ENCODE measurements around the gene KRTAP4-8. TPM values are rescaled to one million over a fixed set of nuclear protein-coding genes. Genes with fewer than 3 reads are reported as not detected.
"Not testable (repeated sequence)": the region's sequence is repeated elsewhere in the genome, so short reads cannot be mapped to it uniquely, and the experiment has no call there.

KRTAP4-8 gene
- total RNA-seq, 1 donor from 2014 or later, result not detected

DNA sequence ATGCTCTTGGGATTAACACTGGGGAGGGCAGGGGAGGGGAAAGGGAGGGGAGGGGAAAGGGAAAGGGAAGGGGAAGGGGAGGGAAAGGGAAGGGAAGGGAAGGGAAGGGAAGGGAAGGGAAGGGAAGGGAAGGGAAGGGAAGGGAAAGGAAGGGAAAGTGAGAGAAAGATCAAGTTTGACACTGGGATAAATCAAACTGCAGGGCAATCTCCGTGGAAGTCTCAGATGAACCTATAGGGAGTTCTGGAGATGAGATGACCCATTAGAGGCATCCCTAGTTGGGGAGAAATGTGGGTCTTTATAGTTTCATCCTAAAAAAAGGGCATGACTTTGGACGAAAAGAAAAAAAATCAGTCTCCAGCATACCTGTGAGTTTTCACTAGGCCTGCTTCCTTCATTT is 23.8 kb upstream of the KRTAP4-8 start:
- intact Hi-C loops (cut with DNase I), result no loop called here

DNA sequence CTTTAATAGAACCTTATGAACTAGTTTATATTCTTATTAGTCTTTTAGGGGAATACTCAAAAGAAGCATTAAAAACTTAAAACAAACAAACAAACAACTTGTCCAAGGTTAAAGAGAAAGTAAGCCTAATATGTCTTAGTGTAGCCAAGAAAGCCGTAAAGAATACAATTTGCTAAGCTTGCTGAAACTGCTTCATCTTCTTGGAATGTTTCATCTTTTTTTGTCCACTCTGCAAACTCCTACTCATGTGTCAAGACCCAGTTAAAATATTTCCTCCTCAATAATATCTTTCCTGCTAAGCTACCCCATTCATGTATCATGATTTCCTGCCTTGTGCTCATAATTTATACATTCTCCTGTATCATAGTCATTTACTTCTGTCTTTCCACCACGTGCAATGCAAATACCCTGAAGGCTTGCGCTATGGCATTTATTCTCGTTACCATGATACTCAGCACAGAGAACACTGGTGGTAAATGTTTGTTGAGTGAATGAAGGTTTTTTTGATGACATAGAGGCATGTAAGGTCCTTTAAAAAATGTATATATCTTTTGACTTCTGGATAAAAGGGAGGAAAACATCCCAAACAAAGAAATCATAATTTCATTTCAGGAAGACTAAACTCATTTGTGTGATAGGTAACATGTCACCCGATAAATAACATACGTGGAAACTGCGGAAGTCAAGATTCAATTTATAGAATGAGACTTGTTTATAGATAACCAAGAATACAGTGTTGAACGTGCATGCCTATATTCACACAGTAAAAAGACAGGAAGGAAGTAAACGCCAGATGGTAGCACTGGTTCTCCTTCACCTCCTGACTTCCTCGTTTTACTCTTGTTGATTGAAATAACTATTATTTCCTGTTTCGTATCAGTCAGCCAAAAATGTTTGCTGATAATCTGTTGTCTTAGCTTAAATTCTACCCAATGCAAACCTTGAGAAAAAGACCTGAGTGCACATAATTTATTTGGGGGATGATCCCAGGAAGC is 22.1 kb upstream of the KRTAP4-8 start:
- DNase-seq; intact Hi-C loops (cut with DNase I); ATAC-seq; H3K4me1 ChIP-seq; H3K36me3 ChIP-seq; H3K4me3 ChIP-seq; H3K9me3 ChIP-seq; H3K27me3 ChIP-seq; H3K27ac ChIP-seq: not testable (repeated sequence)

More for the DNA sequence above, 23.8 kb upstream of the KRTAP4-8 start:
- Histone ChIP-seq H3K27ac (no peak overlapping the region), H3K4me3 (no peak overlapping the region), H3K9me3 (no peaks in the 10 kb centered on the region), H3K27me3 (no peaks in the 10 kb centered on the region), H3K4me1 (no peaks in the 10 kb centered on the region), H3K36me3 (no peaks in the 10 kb centered on the region)
- ATAC-seq (no peak), DNase-seq (no peak)
- TF ChIP-seq, protein P1, sequence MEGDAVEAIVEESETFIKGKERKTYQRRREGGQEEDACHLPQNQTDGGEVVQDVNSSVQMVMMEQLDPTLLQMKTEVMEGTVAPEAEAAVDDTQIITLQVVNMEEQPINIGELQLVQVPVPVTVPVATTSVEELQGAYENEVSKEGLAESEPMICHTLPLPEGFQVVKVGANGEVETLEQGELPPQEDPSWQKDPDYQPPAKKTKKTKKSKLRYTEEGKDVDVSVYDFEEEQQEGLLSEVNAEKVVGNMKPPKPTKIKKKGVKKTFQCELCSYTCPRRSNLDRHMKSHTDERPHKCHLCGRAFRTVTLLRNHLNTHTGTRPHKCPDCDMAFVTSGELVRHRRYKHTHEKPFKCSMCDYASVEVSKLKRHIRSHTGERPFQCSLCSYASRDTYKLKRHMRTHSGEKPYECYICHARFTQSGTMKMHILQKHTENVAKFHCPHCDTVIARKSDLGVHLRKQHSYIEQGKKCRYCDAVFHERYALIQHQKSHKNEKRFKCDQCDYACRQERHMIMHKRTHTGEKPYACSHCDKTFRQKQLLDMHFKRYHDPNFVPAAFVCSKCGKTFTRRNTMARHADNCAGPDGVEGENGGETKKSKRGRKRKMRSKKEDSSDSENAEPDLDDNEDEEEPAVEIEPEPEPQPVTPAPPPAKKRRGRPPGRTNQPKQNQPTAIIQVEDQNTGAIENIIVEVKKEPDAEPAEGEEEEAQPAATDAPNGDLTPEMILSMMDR (IDR thresholded peaks at IDR 0.05), result no peak

DNA sequence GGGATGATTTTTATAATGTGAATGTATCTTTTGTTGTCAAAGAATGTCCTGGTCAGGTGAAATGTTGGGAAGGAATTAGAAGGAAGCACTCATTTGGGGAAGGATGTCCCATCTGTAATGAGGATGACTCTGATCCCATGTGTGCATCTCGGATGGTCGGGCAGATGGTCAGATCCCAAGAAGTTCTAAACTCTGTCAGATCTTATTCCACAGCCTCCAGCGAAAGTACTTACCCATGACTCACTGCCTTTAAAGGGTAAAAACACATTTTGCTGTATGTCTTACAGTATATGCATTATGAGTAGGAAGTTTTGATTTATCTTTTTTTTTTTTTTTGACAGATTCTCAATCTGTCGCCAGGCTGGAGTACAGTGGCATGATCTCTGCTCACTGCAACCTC is 20.8 kb upstream of the KRTAP4-8 start:
- no peak for DNase-seq
- Histone ChIP-seq H3K27me3 (no peaks in the 10 kb centered on the region), H3K27ac (no peak overlapping the region), H3K9me3 (no peaks in the 10 kb centered on the region), H3K4me1 (no peaks in the 10 kb centered on the region), H3K36me3 (no peaks in the 10 kb centered on the region), H3K4me3 (no peak overlapping the region)
- TF ChIP-seq, protein P1 (IDR thresholded peaks at IDR 0.05), result no peak
- intact Hi-C loops (cut with DNase I), result no loop called here
- ATAC-seq, result no peak

DNA sequence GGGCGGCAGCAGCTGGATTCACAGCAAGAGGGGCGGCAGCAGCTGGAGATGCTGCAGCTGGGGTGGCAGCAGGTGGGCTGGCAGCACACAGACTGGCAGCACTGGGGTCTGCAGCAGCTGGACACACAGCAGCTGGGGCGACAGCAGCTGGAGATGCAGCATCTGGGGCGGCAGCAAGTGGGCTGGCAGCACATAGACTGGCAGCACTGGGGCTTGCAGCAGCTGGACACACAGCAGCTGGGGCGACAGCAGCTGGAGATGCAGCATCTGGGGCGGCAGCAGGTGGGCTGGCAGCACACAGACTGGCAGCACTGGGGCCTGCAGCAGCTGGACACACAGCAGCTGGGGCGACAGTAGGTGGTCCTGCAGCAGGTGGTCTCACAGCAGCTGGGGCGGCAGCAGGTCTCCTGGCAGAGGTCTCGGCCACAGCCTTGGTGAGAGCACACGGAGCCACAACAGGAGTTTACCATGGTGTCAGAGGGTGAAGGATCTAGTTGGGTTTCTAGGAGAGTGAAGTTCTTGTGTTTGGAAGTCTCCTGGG is 20.0 kb upstream of the KRTAP4-8 start, which contains the start of gene KRTAP4-11:
Gene KRTAP4-11 (minus strand): TSS at position 528 of the 541 bp plus-strand sequence. CDS start 58 bp downstream, at position 470.
- H3K9me3 ChIP-seq; H3K4me1 ChIP-seq; DNase-seq; intact Hi-C loops (cut with DNase I); H3K27ac ChIP-seq; H3K27me3 ChIP-seq; ATAC-seq; H3K4me3 ChIP-seq; H3K36me3 ChIP-seq: not testable (repeated sequence)

DNA sequence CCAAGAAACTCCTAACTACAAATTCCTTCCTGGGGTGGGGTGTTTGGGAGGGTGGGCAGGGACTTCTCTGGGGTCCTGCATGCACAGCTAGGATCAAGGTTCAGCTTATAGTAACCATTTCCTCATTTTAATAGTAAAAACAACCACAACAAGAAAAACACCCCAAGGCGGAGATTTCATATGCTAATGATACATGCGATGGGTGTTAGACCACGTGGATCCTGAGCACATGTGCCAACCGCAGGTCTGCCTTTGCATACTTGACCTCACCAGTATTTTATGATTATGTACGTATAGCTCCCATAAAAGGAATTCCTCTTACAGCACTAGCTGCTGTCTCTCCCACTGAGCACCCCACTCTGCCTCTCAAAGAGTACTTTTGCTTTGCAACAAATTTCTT is 18.4 kb upstream of the KRTAP4-8 start:
- TF ChIP-seq, protein P1 (IDR thresholded peaks at IDR 0.05), result no peak
- Histone ChIP-seq H3K27me3 (no peaks in the 10 kb centered on the region), H3K27ac (no peak overlapping the region), H3K4me3 (no peak overlapping the region), H3K36me3 (no peaks in the 10 kb centered on the region), H3K4me1 (no peaks in the 10 kb centered on the region), H3K9me3 (no peaks in the 10 kb centered on the region)
- intact Hi-C loops (cut with DNase I), result no loop called here
- no peak for DNase-seq
- no peak for ATAC-seq

DNA sequence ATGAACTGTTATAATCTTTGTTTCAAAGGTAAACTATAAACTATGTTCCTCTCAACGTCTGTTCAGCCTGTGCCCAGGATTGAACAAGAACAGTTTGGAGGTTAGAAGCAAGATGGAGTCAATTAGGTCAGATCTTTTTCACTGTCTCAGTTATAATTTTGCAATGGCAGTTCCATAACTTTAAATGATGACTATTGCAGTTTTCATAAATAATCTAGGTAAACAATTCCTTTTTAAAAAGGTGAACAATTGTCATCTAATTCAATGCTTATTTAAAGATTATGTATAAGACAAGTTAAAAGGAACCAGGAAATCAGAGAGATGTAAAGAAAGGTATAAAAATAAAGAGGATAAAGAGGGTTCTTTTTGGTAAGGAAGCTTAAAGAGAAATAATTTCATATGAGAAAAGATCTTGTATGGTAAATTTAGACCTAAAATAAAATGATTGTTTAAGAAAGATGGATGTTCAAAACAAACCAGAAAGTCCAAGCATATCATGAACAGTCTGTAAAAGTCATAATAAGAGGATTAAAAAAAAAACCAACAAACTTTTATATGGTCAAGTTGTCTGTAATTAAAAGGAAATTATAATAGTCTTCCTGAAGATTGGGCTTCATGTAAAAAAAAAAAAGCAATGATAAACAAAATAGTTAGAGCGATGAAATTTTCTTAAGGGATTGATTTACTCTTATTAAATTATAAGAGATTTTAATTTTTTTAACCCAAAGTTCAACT is 13.4 kb upstream of the KRTAP4-8 start:
- Histone ChIP-seq H3K27ac (no peak overlapping the region), H3K27me3 (no peaks in the 10 kb centered on the region), H3K4me3 (no peak overlapping the region), H3K4me1 (no peaks in the 10 kb centered on the region), H3K9me3 (no peaks in the 10 kb centered on the region), H3K36me3 (no peaks in the 10 kb centered on the region)
- ATAC-seq (no peak), DNase-seq (no peak)
- TF ChIP-seq, protein P1 (IDR thresholded peaks at IDR 0.05), result no peak
- intact Hi-C loops (cut with DNase I), result no loop called here

DNA sequence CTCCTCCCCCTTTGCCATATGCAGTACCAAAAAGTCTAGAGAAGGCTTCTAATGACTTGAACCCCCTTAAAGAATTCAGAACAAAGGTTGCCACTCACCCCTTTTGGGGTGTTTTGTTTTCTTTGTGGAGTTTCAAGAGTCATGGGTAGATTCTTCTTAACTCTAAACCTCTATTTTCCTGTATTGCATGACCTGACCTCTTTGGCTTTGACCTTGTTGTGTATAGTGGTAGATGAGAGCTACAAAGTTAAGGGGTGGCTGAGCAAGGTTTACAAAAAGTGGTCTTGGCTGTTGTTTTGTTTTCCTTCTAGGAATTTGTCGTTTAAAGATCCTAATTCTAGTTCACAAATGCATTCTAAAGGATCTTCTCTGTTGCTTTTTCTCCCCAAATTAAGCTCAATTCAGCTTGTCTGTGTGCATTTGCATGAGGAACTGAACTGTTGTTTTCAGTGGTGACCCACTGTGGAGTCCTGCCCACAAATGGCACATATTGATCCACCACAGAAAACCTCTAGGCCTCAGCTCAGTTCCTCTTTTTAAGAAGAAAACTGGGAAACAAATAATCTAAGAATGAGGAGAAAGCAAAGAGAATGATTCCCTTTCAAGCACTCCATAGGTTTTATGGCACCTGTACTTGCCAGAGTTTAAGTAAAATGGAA is 10.9 kb upstream of the KRTAP4-8 start:
- H3K36me3 ChIP-seq; H3K27ac ChIP-seq; H3K4me1 ChIP-seq; H3K9me3 ChIP-seq; H3K27me3 ChIP-seq; ATAC-seq; H3K4me3 ChIP-seq; intact Hi-C loops (cut with DNase I); DNase-seq: not testable (repeated sequence)
